Heart left ventricle (tissue), 16 donors: ENCODE measurements around the gene CTXND2. TPM values are rescaled to one million over a fixed set of nuclear protein-coding genes. Genes with fewer than 3 reads are reported as not detected.

Experiments used
- ATAC-seq, 4 donors: fragments of 200-7000 bp; cut with Tn5 transposase; one replicate each; pipeline ENCODE4 v1.9.1; 2020 to 2022; ENCODE audit warnings: moderate library complexity in 4 of 4, mild to moderate bottlenecking in 3 of 4, moderate number of reproducible peaks in 1 of 4
- DNase-seq, 5 donors: peaks; one replicate each; pipeline ENCODE4 v3.0.0-alpha.2; 2020
- H3K27ac ChIP-seq, 12 donors: fragments of 200-600 bp; sonication (generic) in 4 of 12; one replicate each; pipeline versions ENCODE4 v1.5.0 to v1.8.0; 2016 to 2022; ENCODE audit warnings: mild to moderate bottlenecking in 2 of 12
- H3K27me3 ChIP-seq, 9 donors: fragments of 200-600 bp; sonication (generic) in 2 of 9; one replicate each; pipeline versions ENCODE4 v1.5.1 to v1.8.0; 2016 to 2022; ENCODE audit warnings: mild to moderate bottlenecking in 3 of 9
- H3K36me3 ChIP-seq, 9 donors: fragments of 200-600 bp; sonication (generic) in 2 of 9; one replicate each; pipeline versions ENCODE4 v1.5.0 to v1.8.0; 2018 to 2022; ENCODE audit warnings: mild to moderate bottlenecking in 2 of 9
- H3K4me1 ChIP-seq, 12 donors: fragments of 200-600 bp; sonication (generic) in 4 of 12; one replicate each; pipeline versions ENCODE4 v1.5.0 to v1.8.0; 2016 to 2022; ENCODE audit warnings: mild to moderate bottlenecking in 3 of 12
- H3K4me3 ChIP-seq, 12 donors: fragments of 200-600 bp; sonication (generic) in 4 of 12; one replicate each; pipeline versions ENCODE4 v1.5.0 to v1.8.0; 2017 to 2022; ENCODE audit warnings: mild to moderate bottlenecking in 9 of 12, moderate library complexity in 4 of 12
- H3K9me3 ChIP-seq, 12 donors: fragments of 200-600 bp; sonication (generic) in 4 of 12; one replicate each; pipeline versions ENCODE4 v1.5.0 to v1.8.0; 2016 to 2022; ENCODE audit warnings: mild to moderate bottlenecking in 1 of 12
- POLR2A ChIP-seq, 2 donors: fragments of 450-650 bp; IDR thresholded peaks; one replicate each; pipeline ENCODE4 v1.6.1; 2017; ENCODE audit warnings: antibody characterized with exemption in 2 of 2, mild to moderate bottlenecking in 2 of 2, moderate library complexity in 2 of 2
- WGBS, 4 donors: extraction: QIAGEN DNeasy Blood & Tissue Kit in 2 of 4; methylation state at CpG; one replicate each; pipeline versions ENCODE4 v1.1.5 to v1.1.7; 2013 to 2018; 5-methylcytosine and 5-hydroxymethylcytosine counted together
- intact Hi-C, 10 donors: fragments of 100-400 bp; cut with DNase I; formaldehyde crosslinking; loops; one replicate each; pipeline versions ENCODE4 v1.11.1 to v1.14.2; 2022
- polyA plus RNA-seq, 2 donors: library from polyadenylated mRNA; stranded (reverse); fragments of 200-250 nt; gene quantifications; one replicate each; pipeline ENCODE4 v1.2.3, GENCODE V29; 2013
- total RNA-seq, 9 donors: library from RNA; depleted of rRNA in 2 of 9; stranded (reverse); fragments of >200 nt in 2 of 9; fragmentation: NEBNext Ultra II Directional in 3 of 9; extraction: Animal tissue kit (Norgen Biotek cat#: 25700) in 3 of 9; gene quantifications; one replicate each; pipeline versions ENCODE4 v1.1.0 to v1.2.4, GENCODE V29; 2016 to 2023
- TF ChIP-seq, protein P1 (sequence below), 12 donors: fragments of 200-600 bp; sonication (generic) in 4 of 12; IDR thresholded peaks; one replicate each; pipeline versions ENCODE4 v1.5.0 to v1.8.0; 2018 to 2022; ENCODE audit warnings: antibody characterized with exemption in 12 of 12, mild to moderate bottlenecking in 5 of 12
- donor health status: ischemic (EF 13 %, LVEDD 7.1; RV severe dilation, severe dysfunction).
- donor health status: healthy with polysubstance abuse.
- donor health status: DM: no; HTN: yes; CAD: no.
- donor health status: DM: no; HTN: no; CAD: no.
- donor health status: ischemic (EF 25% LVEDD 6.9; RV normal size, moderate dysfunction).
- donor health status: ischemic (EF 25% LVEDD 5.7; RV mildly dilated, moderate dysfunction).
- donor health status: healthy.
- donor health status: DM: yes; HTN: yes; CAD: no.
- donor health status: ischemic (EF 35%, LVEDD 5.7; RV mildly dilated, moderate dysfunction).
- donor health status: nonischemic (EF 11% LVEDD 7.7; RV severe dilation, severe dysfunction).
- donor health status: DM: yes; HTN: yes; CAD: no.
- donor health status: PGD.
- donor health status: ischemic (EF 29% LVEDD 5.4; RV normal size, mild dysfunction).
- donor health status: nonischemic (EF 23%, LVEDD 6.1; RV moderate dilation, normal function).

Gene CTXND2
- total and polyA plus RNA-seq, 11 donors, result not detected

DNA sequence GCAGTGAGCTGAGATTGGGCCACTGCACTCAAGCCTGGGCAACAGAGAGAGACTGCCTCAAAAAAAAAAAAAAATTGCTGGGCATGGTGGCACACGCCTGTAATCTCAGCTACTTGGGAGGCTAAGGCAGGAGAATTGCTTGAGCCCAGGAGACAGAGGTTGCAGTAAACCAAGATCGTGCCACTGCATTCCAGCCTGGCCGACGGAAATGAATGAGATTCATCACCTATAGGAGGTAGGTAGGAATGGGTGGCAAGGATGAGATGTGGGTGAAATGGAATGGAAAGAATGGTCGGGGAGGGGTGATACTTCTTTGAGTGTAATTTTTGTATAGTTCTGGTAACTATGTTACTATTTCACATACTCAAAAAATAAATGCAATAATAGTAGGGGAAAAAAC lies 15.4 kb downstream of the CTXND2 start:
- TF ChIP-seq, protein P1, sequence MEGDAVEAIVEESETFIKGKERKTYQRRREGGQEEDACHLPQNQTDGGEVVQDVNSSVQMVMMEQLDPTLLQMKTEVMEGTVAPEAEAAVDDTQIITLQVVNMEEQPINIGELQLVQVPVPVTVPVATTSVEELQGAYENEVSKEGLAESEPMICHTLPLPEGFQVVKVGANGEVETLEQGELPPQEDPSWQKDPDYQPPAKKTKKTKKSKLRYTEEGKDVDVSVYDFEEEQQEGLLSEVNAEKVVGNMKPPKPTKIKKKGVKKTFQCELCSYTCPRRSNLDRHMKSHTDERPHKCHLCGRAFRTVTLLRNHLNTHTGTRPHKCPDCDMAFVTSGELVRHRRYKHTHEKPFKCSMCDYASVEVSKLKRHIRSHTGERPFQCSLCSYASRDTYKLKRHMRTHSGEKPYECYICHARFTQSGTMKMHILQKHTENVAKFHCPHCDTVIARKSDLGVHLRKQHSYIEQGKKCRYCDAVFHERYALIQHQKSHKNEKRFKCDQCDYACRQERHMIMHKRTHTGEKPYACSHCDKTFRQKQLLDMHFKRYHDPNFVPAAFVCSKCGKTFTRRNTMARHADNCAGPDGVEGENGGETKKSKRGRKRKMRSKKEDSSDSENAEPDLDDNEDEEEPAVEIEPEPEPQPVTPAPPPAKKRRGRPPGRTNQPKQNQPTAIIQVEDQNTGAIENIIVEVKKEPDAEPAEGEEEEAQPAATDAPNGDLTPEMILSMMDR (IDR thresholded peaks at IDR 0.05), result no peak
- TF ChIP-seq POLR2A (IDR thresholded peaks at IDR 0.05), result no peak
- H3K27ac ChIP-seq, result no peak overlapping the region
- H3K9me3 ChIP-seq, result no peaks in the 10 kb centered on the region
- H3K4me1 ChIP-seq, result no peaks in the 10 kb centered on the region
- H3K36me3 ChIP-seq, result no peaks in the 10 kb centered on the region
- 86 to 95% (median 91%) methylated on average over 5 of the region's 5 CpGs for WGBS, 4 donors
- no peaks in the 10 kb centered on the region for H3K27me3 ChIP-seq
- intact Hi-C loops, result no loop called here
- no peak for ATAC-seq
- DNase-seq, result no peak
- H3K4me3 ChIP-seq, result no peak overlapping the region

GRCh38 chr1:150902751-150903150 lies 15.8 kb downstream of the CTXND2 start:
- TF ChIP-seq POLR2A (IDR thresholded peaks at IDR 0.05), result no peak
- TF ChIP-seq, protein P1 (IDR thresholded peaks at IDR 0.05), result no peak
- Histone ChIP-seq H3K27me3 (no peaks in the 10 kb centered on the region), H3K27ac (no peak overlapping the region), H3K4me1 (no peaks in the 10 kb centered on the region), H3K36me3 (no peaks in the 10 kb centered on the region), H3K4me3 (no peak overlapping the region), H3K9me3 (no peaks in the 10 kb centered on the region)
- 54 to 64% (median 60%) methylated on average over 1 of the region's 1 CpG for WGBS, 4 donors
- DNase-seq, result no peak
- intact Hi-C loops, result no loop called here
- no peak for ATAC-seq

DNA sequence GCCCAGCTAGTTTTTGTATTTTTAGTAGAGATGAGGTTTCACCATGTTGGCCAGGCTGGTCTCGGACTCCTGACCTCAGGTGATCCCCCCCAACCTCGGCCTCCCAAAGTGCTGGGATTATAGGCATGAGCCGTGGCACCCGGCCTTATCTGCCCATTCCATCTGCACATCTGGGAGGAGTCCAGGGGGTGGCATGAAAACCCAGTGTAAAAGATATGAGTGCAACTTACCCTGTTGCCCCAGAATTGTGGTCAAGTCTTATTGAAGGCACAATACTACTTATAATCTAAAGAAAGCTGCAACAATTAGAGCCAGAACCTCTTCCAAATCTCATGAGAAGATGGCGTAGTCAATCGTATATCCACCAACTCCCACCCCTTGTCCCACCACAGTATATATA lies 18.4 kb downstream of the CTXND2 start:
- Histone ChIP-seq H3K4me3 (no peak overlapping the region), H3K27ac (no peak overlapping the region), H3K27me3 (no peaks in the 10 kb centered on the region), H3K36me3 (no peaks in the 10 kb centered on the region), H3K9me3 (no peaks in the 10 kb centered on the region), H3K4me1 (no peaks in the 10 kb centered on the region)
- 94 to 95% (median 94%) methylated on average over 6 of the region's 6 CpGs for WGBS, 4 donors
- TF ChIP-seq, protein P1 (IDR thresholded peaks at IDR 0.05), result no peak
- TF ChIP-seq POLR2A (IDR thresholded peaks at IDR 0.05), result no peak
- intact Hi-C loops, result no loop called here
- ATAC-seq (no peak), DNase-seq (no peak)

DNA sequence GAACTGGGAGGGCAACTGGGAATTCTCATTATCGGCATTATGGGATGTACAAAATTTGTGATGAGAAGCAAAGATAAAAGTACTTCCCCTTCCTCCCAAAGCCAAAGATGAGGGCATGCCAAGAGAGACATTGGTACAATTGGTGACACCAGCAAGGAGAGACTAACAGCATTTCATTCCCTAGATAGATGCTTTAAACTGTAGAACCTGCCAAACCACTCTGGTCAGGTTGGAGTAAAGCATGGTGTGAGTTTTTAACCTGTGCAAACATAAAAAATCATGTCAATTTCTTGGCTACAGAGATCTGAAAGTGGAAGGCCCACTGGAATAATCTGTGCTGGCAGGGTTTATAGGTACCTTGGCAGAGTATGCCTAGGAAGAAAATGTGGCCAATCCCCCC lies 19.4 kb downstream of the CTXND2 start:
- Histone ChIP-seq H3K36me3 (no peaks in the 10 kb centered on the region), H3K27ac (no peak overlapping the region), H3K27me3 (no peaks in the 10 kb centered on the region), H3K4me3 (no peak overlapping the region), H3K4me1 (no peaks in the 10 kb centered on the region), H3K9me3 (no peaks in the 10 kb centered on the region)
- ATAC-seq (no peak), DNase-seq (no peak)
- intact Hi-C loops, result no loop called here
- 73 to 85% (median 82%) methylated on average over 1 of the region's 1 CpG for WGBS, 4 donors
- TF ChIP-seq, protein P1 (IDR thresholded peaks at IDR 0.05), result no peak
- TF ChIP-seq POLR2A (IDR thresholded peaks at IDR 0.05), result no peak
